Fibroblast of lung (primary cell): ENCODE results near the gene MYL6. TPM values are rescaled to one million over a fixed set of nuclear protein-coding genes. Genes with fewer than 3 reads are reported as not detected.

Source experiments
- DNase-seq, 2 donors: peaks; one replicate each; pipeline versions ENCODE4 v3.0.0 to v3.0.0-alpha.2; 2010; ENCODE audit warnings: low read depth in 2 of 2
- H2AFZ ChIP-seq: 2 replicates; pipeline ENCODE4 v1.5.1; 2012; ENCODE audit warnings: low read length, control low read depth, inconsistent platforms
- H3K27ac ChIP-seq: 2 replicates; pipeline ENCODE4 v1.5.1; 2011; ENCODE audit warnings: low read length, control low read depth; ENCODE audit not compliant: insufficient read depth
- H3K27me3 ChIP-seq: 2 replicates; pipeline ENCODE4 v1.5.1; 2011; ENCODE audit warnings: mild to moderate bottlenecking, low read length; ENCODE audit not compliant: control insufficient read depth, insufficient read depth
- H3K36me3 ChIP-seq: 2 replicates; pipeline ENCODE4 v1.5.1; 2011; ENCODE audit warnings: low read length; ENCODE audit not compliant: control insufficient read depth, insufficient read depth
- H3K4me1 ChIP-seq: 2 replicates; pipeline ENCODE4 v1.5.1; 2011; ENCODE audit warnings: low read length; ENCODE audit not compliant: control insufficient read depth, insufficient read depth; ENCODE audit errors: extremely low read depth
- H3K4me2 ChIP-seq: 2 replicates; pipeline ENCODE4 v1.5.1; 2011; ENCODE audit warnings: low read length, control low read depth; ENCODE audit not compliant: insufficient read depth; ENCODE audit errors: extremely low read depth
- H3K4me3 ChIP-seq, 4 experiments: fragments of 200-600 bp in 1 of 4; sonication (generic) in 1 of 4; replicated peaks in 1 of 4; 2 replicates each; pipeline ENCODE4 v1.5.1; 2011 to 2016; ENCODE audit warnings: low read length in 4 of 4, low read depth in 3 of 4, mild to moderate bottlenecking in 3 of 4, control low read depth in 2 of 4, inconsistent platforms in 1 of 4, mixed read lengths in 1 of 4; ENCODE audit not compliant: insufficient read depth in 1 of 4; ENCODE audit errors: control extremely low read depth in 1 of 4
- H3K79me2 ChIP-seq: 2 replicates; pipeline ENCODE4 v1.5.1; 2012; ENCODE audit warnings: mild to moderate bottlenecking, low read length, inconsistent platforms; ENCODE audit not compliant: control insufficient read depth, insufficient read depth
- H3K9ac ChIP-seq: 2 replicates; pipeline ENCODE4 v1.5.1; 2011; ENCODE audit warnings: mild to moderate bottlenecking, low read length, control low read depth; ENCODE audit not compliant: insufficient read depth
- H3K9me3 ChIP-seq: 2 replicates; pipeline ENCODE4 v1.5.1; 2012; ENCODE audit warnings: low read depth, low read length; ENCODE audit not compliant: control insufficient read depth, insufficient read depth
- H4K20me1 ChIP-seq: 2 replicates; pipeline ENCODE4 v1.5.1; 2011; ENCODE audit warnings: low read length; ENCODE audit not compliant: control insufficient read depth, insufficient read depth; ENCODE audit errors: extremely low read depth
- CTCF ChIP-seq, 2 donors: IDR thresholded peaks in 1 of 2; conservative IDR thresholded peaks in 1 of 2; 1 replicate in 1 of 2; 2 replicates in 1 of 2; pipeline ENCODE4 v1.5.1; 2011 to 2012; ENCODE audit warnings: low read length in 2 of 2, control low read depth in 1 of 2, inconsistent platforms in 1 of 2, low read depth in 1 of 2, mild to moderate bottlenecking in 1 of 2
- EZH2 ChIP-seq: IDR thresholded peaks from 2 replicates; pipeline ENCODE4 v1.5.1; 2012; ENCODE audit warnings: low read length, control low read depth, mild to moderate bottlenecking; ENCODE audit errors: missing control alignments
- polyA plus RNA-seq, 2 donors: library from polyadenylated mRNA; depleted of rRNA in 1 of 2; stranded (reverse) in 1 of 2; unstranded in 1 of 2; fragments of >200 nt; gene quantifications; 2 replicates each; pipeline ENCODE4 v1.2.1, GENCODE V29; 2011 to 2012; ENCODE audit warnings: missing spikeins in 1 of 2
- total RNA-seq: library from RNA; depleted of rRNA; stranded (reverse); fragments of >200 nt; gene quantifications from 2 replicates; pipeline ENCODE4 v1.2.1, GENCODE V29; 2014

MYL6 gene
- total and polyA plus RNA-seq, 2 donors (not counting 1 experiment from before 2014, with no cell fraction given): 1,517 to 7,941 TPM

DNA sequence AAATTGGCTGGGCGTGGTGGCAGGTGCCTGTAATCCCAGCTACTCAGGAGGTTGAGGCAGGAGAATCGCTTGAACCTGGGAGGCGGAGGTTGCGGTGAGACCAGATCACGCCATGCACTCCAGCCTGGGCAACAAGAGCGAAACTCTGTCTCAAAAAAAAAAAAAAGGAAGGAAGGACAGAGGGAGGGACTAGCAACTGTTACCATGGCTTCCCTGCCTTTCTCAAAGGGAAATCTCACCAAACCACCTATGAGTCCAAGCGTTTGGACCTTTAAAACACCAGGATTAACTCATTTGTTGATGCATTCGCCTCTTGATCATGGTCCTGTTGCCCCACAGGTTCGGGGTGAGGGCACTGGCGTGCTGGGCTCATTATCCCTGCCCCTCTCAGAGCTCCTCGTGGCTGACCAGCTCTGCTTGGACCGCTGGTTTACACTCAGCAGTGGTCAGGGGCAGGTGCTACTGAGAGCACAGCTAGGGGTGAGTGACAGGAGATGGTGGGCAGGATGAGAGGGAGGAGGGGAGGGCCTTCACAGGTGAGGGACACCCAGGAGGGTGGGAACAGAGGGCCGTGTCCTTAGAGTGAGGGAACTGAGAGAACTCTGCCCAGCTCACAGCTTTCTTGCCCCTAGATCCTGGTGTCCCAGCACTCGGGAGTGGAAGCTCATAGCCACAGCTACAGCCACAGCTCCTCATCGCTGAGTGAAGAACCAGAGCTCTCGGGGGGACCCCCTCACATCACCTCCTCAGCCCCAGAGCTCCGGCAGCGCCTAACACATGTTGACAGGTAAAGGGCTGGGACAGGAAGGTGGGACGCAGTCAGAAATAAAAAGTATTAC, 16.0 kb upstream of the MYL6 start:
- DNase-seq: no peak
- Histone ChIP-seq H2AFZ (no peak overlapping the region), H3K9me3 (no peaks in the 10 kb centered on the region), H3K27me3 (no peaks in the 10 kb centered on the region), H3K36me3 (peaks cover 31% of the 10 kb centered on the region), H3K27ac (no peak overlapping the region), H3K79me2 (no peaks in the 10 kb centered on the region), H3K9ac (no peak overlapping the region), H3K4me3 (no peak overlapping the region), H4K20me1 (no peaks in the 10 kb centered on the region), H3K4me1 (no peaks in the 10 kb centered on the region), H3K4me2 (no peak overlapping the region)
- TF ChIP-seq EZH2: no peak
- TF ChIP-seq CTCF (conservative IDR thresholded peaks at IDR 0.05 in 1 of 2, IDR thresholded peaks at IDR 0.05 in 1 of 2; ENCODE audit: low read depth in 1 of 2, low read length in 2 of 2): no peak

DNA sequence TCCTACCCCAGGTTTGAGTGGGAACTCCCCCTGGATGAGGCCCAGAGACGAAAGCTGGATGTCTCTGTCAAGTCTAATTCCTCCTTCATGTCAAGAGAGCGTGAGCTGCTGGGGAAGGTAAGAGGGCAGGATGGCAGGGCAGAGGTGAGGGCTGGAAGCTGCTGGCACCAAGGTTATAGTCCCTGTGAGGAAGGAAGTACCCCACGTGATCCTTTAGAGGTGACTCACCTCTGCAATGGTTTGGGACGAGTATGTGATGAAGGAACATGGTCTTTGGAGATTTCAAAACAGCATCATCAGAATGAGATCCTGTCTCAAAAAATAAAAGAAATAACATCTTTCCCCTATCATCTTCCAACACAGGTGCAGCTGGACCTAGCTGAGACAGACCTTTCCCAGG, 14.9 kb upstream of the MYL6 start:
- DNase-seq: no peak
- H3K4me3 ChIP-seq: no peak overlapping the region
- no peak overlapping the region for H2AFZ ChIP-seq
- H4K20me1 ChIP-seq: no peaks in the 10 kb centered on the region
- H3K9me3 ChIP-seq: no peaks in the 10 kb centered on the region
- TF ChIP-seq CTCF (conservative IDR thresholded peaks at IDR 0.05 in 1 of 2, IDR thresholded peaks at IDR 0.05 in 1 of 2; ENCODE audit: low read depth in 1 of 2, low read length in 2 of 2) (no peak), EZH2 (no peak)
- H3K79me2 ChIP-seq: no peaks in the 10 kb centered on the region
- no peak overlapping the region for H3K27ac ChIP-seq
- no peak overlapping the region for H3K4me2 ChIP-seq
- no peaks in the 10 kb centered on the region for H3K27me3 ChIP-seq
- no peaks in the 10 kb centered on the region for H3K4me1 ChIP-seq
- H3K9ac ChIP-seq: no peak overlapping the region
- peaks cover 24% of the 10 kb centered on the region for H3K36me3 ChIP-seq

- H3K4me1 ChIP-seq: no peaks in the 10 kb centered on the region
- H4K20me1 ChIP-seq: no peaks in the 10 kb centered on the region
- no peak overlapping the region for H3K27ac ChIP-seq
- no peak overlapping the region for H2AFZ ChIP-seq
- no peak overlapping the region for H3K4me3 ChIP-seq
- H3K9ac ChIP-seq: no peak overlapping the region
- H3K27me3 ChIP-seq: no peaks in the 10 kb centered on the region
- no peaks in the 10 kb centered on the region for H3K79me2 ChIP-seq
- no peaks in the 10 kb centered on the region for H3K9me3 ChIP-seq
- peaks cover 19% of the 10 kb centered on the region for H3K36me3 ChIP-seq
- DNase-seq: no peak
- no peak overlapping the region for H3K4me2 ChIP-seq
- TF ChIP-seq CTCF (conservative IDR thresholded peaks at IDR 0.05 in 1 of 2, IDR thresholded peaks at IDR 0.05 in 1 of 2; ENCODE audit: low read depth in 1 of 2, low read length in 2 of 2) (no peak), EZH2 (no peak)
Observed at GRCh38 chr12:56143870-56144269, 14.3 kb upstream of the MYL6 start.
